MM.1S (cell line): ENCODE data around the gene PPP2R2D.

Source experiments
- CTCF ChIP-seq: fragments of 300-600 bp; sonication (generic); IDR thresholded peaks from 2 replicates; pipeline ENCODE4 v1.5.1; 2016; ENCODE audit warnings: antibody characterized with exemption, low read length, mixed read lengths
- EZH2 ChIP-seq: fragments of 300-600 bp; sonication (generic); optimal IDR thresholded peaks from 2 replicates; pipeline ENCODE3; 2017; ENCODE audit warnings: low read depth, mild to moderate bottlenecking, antibody characterized with exemption, low read length, mixed read lengths
- EZH2phosphoT487 ChIP-seq: fragments of 300-600 bp; sonication (generic); IDR thresholded peaks from 2 replicates; pipeline ENCODE4 v1.6.1; 2018; ENCODE audit warnings: antibody characterized with exemption, low read length

- TF ChIP-seq CTCF = no peak
- no peak for TF ChIP-seq EZH2
- no peak for TF ChIP-seq EZH2phosphoT487
Observed at GRCh38 chr10:131933696-131934086, 32.9 kb downstream of the PPP2R2D start.
